Neural progenitor cell (in vitro differentiated cells): ENCODE data around the gene HOXA10.

Experiments used
- CTCF ChIP-seq: fragments of 200-600 bp; sonication (generic); IDR thresholded peaks from 2 replicates; pipeline ENCODE4 v1.5.1; 2017; ENCODE audit warnings: antibody characterized with exemption, mild to moderate bottlenecking
- EZH2phosphoT487 ChIP-seq: fragments of 200-600 bp; sonication (generic); IDR thresholded peaks from 2 replicates; pipeline ENCODE4 v1.6.1; 2017; ENCODE audit warnings: antibody characterized with exemption

GRCh38 chr7:27161721-27162560 lies 12.2 kb downstream of the HOXA10 start:
- TF ChIP-seq CTCF, result no peak
- no peak for TF ChIP-seq EZH2phosphoT487
